SH-SY5Y (cell line): ENCODE results near the gene PI4KB.

Experiments used
- GATA2 ChIP-seq: IDR thresholded peaks from 2 replicates; pipeline ENCODE4 v1.6.1; 2011; ENCODE audit warnings: mild to moderate bottlenecking, low read depth, low read length
- GATA3 ChIP-seq: IDR thresholded peaks from 2 replicates; pipeline ENCODE4 v1.6.1; 2011; ENCODE audit warnings: low read depth, mild to moderate bottlenecking, low read length, moderate library complexity

GRCh38 chr1:151327903-151328674 is 873 bp upstream of the PI4KB start:
- TF ChIP-seq GATA3 (no peak), GATA2 (no peak)
